Liver (tissue), 9 donors: ENCODE results near the gene KIF9. TPM values are rescaled to one million over a fixed set of nuclear protein-coding genes. Genes with fewer than 3 reads are reported as not detected.
"Not testable (repeated sequence)": the region's sequence is repeated elsewhere in the genome, so short reads cannot be mapped to it uniquely, and the experiment has no call there.

Experiments
- DNase-seq: peaks from one replicate; pipeline ENCODE4 v3.0.0-alpha.2; 2017; ENCODE audit warnings: low spot score
- H3K27ac ChIP-seq, 2 donors: one replicate each; pipeline ENCODE4 v1.7.0; 2013; ENCODE audit warnings: inconsistent platforms in 2 of 2, low read length in 2 of 2, control low read depth in 1 of 2, low read depth in 1 of 2, mild to moderate bottlenecking in 1 of 2
- H3K27me3 ChIP-seq, 4 donors: one replicate each; pipeline versions ENCODE4 v1.6.1 to v1.7.0; 2013; ENCODE audit warnings: low read length in 3 of 4, inconsistent platforms in 1 of 4, mild to moderate bottlenecking in 1 of 4, moderate library complexity in 1 of 4; ENCODE audit not compliant: control insufficient read depth in 4 of 4, insufficient read depth in 4 of 4
- H3K36me3 ChIP-seq, 4 donors: one replicate each; pipeline versions ENCODE4 v1.6.1 to v1.7.0; 2013; ENCODE audit warnings: low read length in 3 of 4, mild to moderate bottlenecking in 3 of 4, low read depth in 1 of 4, moderate library complexity in 1 of 4; ENCODE audit not compliant: control insufficient read depth in 4 of 4, insufficient read depth in 3 of 4
- H3K4me1 ChIP-seq, 4 donors: one replicate each; pipeline versions ENCODE4 v1.6.1 to v1.7.0; 2013; ENCODE audit warnings: low read length in 3 of 4, mild to moderate bottlenecking in 3 of 4, moderate library complexity in 1 of 4; ENCODE audit not compliant: control insufficient read depth in 4 of 4, insufficient read depth in 4 of 4
- H3K4me3 ChIP-seq, 3 donors: one replicate each; pipeline versions ENCODE4 v1.6.1 to v1.7.0; 2013; ENCODE audit warnings: low read length in 3 of 3, control low read depth in 1 of 3, low read depth in 1 of 3, mild to moderate bottlenecking in 1 of 3
- H3K9ac ChIP-seq, 2 donors: one replicate each; pipeline ENCODE4 v1.7.0; 2013; ENCODE audit warnings: low read length in 2 of 2, mild to moderate bottlenecking in 2 of 2, moderate library complexity in 2 of 2, control low read depth in 1 of 2, low read depth in 1 of 2
- H3K9me3 ChIP-seq, 4 donors: one replicate each; pipeline versions ENCODE4 v1.6.1 to v1.7.0; 2013; ENCODE audit warnings: low read length in 3 of 4; ENCODE audit not compliant: control insufficient read depth in 4 of 4
- EGR1 ChIP-seq, 2 donors: IDR thresholded peaks; 2 replicates each; pipeline ENCODE4 v1.6.1; 2016 to 2018; ENCODE audit warnings: antibody characterized with exemption in 2 of 2, low read depth in 2 of 2
- FOXA1 ChIP-seq: IDR thresholded peaks from 2 replicates; pipeline ENCODE4 v1.6.1; 2016; ENCODE audit warnings: antibody characterized with exemption
- GABPA ChIP-seq, 2 donors: IDR thresholded peaks in 1 of 2; conservative IDR thresholded peaks in 1 of 2; 2 replicates each; pipeline ENCODE4 v1.6.1; 2016; ENCODE audit warnings: antibody characterized with exemption in 2 of 2, mild to moderate bottlenecking in 1 of 2, moderate library complexity in 1 of 2
- HNF4A ChIP-seq, 2 donors: conservative IDR thresholded peaks; 2 replicates each; pipeline ENCODE4 v1.6.1; 2016; ENCODE audit warnings: antibody characterized with exemption in 2 of 2, mild to moderate bottlenecking in 2 of 2
- HNF4G ChIP-seq: IDR thresholded peaks from 2 replicates; pipeline ENCODE4 v1.6.1; 2016; ENCODE audit warnings: antibody characterized with exemption
- JUND ChIP-seq, 2 donors: IDR thresholded peaks; 2 replicates each; pipeline ENCODE4 v1.6.1; 2016; ENCODE audit warnings: antibody characterized with exemption in 2 of 2
- NR2F2 ChIP-seq: IDR thresholded peaks from 2 replicates; pipeline ENCODE4 v1.6.1; 2016; ENCODE audit warnings: antibody characterized with exemption
- RXRA ChIP-seq, 2 donors: IDR thresholded peaks; 2 replicates each; pipeline ENCODE4 v1.6.1; 2017 to 2018; ENCODE audit warnings: antibody characterized with exemption in 2 of 2, mild to moderate bottlenecking in 1 of 2
- SP1 ChIP-seq: IDR thresholded peaks from 2 replicates; pipeline ENCODE4 v1.6.1; 2018; ENCODE audit warnings: antibody characterized with exemption, mild to moderate bottlenecking
- YY1 ChIP-seq: IDR thresholded peaks from 2 replicates; pipeline ENCODE4 v1.6.1; 2016; ENCODE audit warnings: antibody characterized with exemption, mild to moderate bottlenecking
- WGBS: extraction: QIAGEN DNeasy Blood & Tissue Kit; methylation state at CpG from one replicate; pipeline ENCODE4 v1.1.7; 2013; 5-methylcytosine and 5-hydroxymethylcytosine counted together
- polyA plus RNA-seq, 2 donors: library from polyadenylated mRNA; stranded (reverse) in 1 of 2; unstranded in 1 of 2; fragments of 200-250 nt in 1 of 2; fragments of >200 nt in 1 of 2; fragmentation: Nextera tagmentation in 1 of 2; extraction: Ambion mirVana in 1 of 2; gene quantifications; one replicate each; pipeline versions ENCODE4 v1.2.1 to v1.2.3, GENCODE V29; 2013 to 2015
- total RNA-seq, 2 donors: library from RNA; depleted of rRNA; stranded (reverse); fragments of >200 nt; gene quantifications; one replicate each; pipeline ENCODE4 v1.2.3, GENCODE V29; 2014
- TF ChIP-seq, protein P1 (sequence below): IDR thresholded peaks from 2 replicates; pipeline ENCODE4 v1.6.1; 2016; ENCODE audit warnings: antibody characterized with exemption
- TF ChIP-seq, protein P2 (sequence below): fragments of 150-350 bp; IDR thresholded peaks from 2 replicates; pipeline ENCODE4 v1.5.1; 2017; ENCODE audit warnings: improper control_type of control experiment, low read depth, low read length; ENCODE audit not compliant: missing input control
- TF ChIP-seq, protein P3 (sequence below): IDR thresholded peaks from 2 replicates; pipeline ENCODE4 v1.6.1; 2016; ENCODE audit warnings: antibody characterized with exemption
- TF ChIP-seq, protein P4 (sequence below): IDR thresholded peaks from 2 replicates; pipeline ENCODE4 v1.6.1; 2016; ENCODE audit warnings: antibody characterized with exemption, mild to moderate bottlenecking
- donor health status: healthy.
- donor health status: healthy.
- donor health status: healthy.
- donor health status: healthy.
- donor health status: healthy.

Gene KIF9
- total and polyA plus RNA-seq, 4 donors: 2.3 to 4.5 (median 3.1) TPM

DNA sequence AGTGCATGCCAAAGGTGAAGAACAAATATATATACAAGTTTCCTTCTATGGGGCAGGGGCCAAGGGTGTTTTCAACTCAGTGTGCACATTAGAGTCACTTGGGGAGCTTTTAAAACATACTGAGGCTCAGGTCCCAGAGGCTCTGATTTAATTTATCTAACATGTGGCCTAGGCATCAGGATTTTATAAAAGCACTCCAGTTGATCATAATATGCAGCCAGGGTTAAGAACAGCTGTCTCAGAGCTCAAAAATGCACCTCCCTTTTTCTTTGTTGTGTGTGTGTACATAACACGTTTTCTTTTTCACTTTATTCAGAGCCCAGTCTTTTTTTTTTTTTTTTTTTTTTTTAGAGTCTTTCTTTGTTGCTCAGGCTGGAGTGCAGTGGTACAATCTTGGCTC is 60.8 kb downstream of the KIF9 start:
- Histone ChIP-seq H3K4me3 (no peak overlapping the region), H3K9ac (no peak overlapping the region), H3K27me3 (no peaks in the 10 kb centered on the region), H3K36me3 (no peaks in the 10 kb centered on the region), H3K9me3 (no peaks in the 10 kb centered on the region), H3K4me1 (no peaks in the 10 kb centered on the region), H3K27ac (no peak overlapping the region)
- no peak for DNase-seq
- WGBS: 45% methylated on average over 1 of the region's 1 CpG
- TF ChIP-seq, protein P1, sequence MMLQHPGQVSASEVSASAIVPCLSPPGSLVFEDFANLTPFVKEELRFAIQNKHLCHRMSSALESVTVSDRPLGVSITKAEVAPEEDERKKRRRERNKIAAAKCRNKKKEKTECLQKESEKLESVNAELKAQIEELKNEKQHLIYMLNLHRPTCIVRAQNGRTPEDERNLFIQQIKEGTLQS: no peak
- TF ChIP-seq, protein P2, sequence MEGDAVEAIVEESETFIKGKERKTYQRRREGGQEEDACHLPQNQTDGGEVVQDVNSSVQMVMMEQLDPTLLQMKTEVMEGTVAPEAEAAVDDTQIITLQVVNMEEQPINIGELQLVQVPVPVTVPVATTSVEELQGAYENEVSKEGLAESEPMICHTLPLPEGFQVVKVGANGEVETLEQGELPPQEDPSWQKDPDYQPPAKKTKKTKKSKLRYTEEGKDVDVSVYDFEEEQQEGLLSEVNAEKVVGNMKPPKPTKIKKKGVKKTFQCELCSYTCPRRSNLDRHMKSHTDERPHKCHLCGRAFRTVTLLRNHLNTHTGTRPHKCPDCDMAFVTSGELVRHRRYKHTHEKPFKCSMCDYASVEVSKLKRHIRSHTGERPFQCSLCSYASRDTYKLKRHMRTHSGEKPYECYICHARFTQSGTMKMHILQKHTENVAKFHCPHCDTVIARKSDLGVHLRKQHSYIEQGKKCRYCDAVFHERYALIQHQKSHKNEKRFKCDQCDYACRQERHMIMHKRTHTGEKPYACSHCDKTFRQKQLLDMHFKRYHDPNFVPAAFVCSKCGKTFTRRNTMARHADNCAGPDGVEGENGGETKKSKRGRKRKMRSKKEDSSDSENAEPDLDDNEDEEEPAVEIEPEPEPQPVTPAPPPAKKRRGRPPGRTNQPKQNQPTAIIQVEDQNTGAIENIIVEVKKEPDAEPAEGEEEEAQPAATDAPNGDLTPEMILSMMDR: no peak
- no peak for TF ChIP-seq FOXA1
- no peak for TF ChIP-seq RXRA (IDR thresholded peaks at IDR 0.05)

DNA sequence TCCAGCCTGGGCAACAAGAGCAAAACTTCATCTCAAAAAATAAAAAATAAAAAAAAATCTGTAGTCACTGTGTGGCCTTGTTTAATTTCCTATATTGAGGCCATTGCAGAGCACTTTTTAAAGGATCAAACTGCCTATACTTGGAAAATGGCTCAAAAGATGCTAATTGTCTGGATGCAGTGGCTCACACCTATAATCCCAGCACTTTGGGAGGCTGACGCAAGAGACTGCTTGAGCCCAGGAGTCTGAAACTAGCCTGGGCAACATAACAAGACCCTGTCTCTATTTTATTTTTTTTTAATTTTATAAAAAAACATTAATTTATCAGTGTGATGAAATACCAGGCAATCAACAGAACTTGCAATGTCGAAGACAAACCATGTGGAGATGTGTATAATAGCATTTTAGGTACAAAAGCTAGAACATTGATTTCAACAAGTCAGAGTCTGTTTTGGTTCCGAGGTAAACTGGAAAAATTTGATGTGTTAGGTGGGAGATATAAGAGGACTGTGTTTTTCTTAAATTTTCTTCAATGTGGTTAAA is 71.7 kb downstream of the KIF9 start:
- Histone ChIP-seq H3K27ac (no peak overlapping the region), H3K27me3 (no peaks in the 10 kb centered on the region), H3K9ac (no peak overlapping the region), H3K36me3 (no peaks in the 10 kb centered on the region), H3K9me3 (no peaks in the 10 kb centered on the region), H3K4me3 (no peak overlapping the region), H3K4me1 (no peaks in the 10 kb centered on the region)
- TF ChIP-seq YY1 (no peak), EGR1 (IDR thresholded peaks at IDR 0.05; ENCODE audit: low read depth in 2 of 2) (no peak), GABPA (IDR thresholded peaks at IDR 0.05 in 1 of 2, conservative IDR thresholded peaks at IDR 0.05 in 1 of 2) (no peak), SP1 (no peak), HNF4G (no peak), JUND (IDR thresholded peaks at IDR 0.05) (no peak), HNF4A (conservative IDR thresholded peaks at IDR 0.05) (no peak), RXRA (IDR thresholded peaks at IDR 0.05) (no peak), NR2F2 (no peak)
- TF ChIP-seq, protein P3, sequence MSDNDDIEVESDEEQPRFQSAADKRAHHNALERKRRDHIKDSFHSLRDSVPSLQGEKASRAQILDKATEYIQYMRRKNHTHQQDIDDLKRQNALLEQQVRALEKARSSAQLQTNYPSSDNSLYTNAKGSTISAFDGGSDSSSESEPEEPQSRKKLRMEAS: no peak
- TF ChIP-seq, protein P1: no peak
- TF ChIP-seq, protein P2: no peak
- TF ChIP-seq, protein P4, sequence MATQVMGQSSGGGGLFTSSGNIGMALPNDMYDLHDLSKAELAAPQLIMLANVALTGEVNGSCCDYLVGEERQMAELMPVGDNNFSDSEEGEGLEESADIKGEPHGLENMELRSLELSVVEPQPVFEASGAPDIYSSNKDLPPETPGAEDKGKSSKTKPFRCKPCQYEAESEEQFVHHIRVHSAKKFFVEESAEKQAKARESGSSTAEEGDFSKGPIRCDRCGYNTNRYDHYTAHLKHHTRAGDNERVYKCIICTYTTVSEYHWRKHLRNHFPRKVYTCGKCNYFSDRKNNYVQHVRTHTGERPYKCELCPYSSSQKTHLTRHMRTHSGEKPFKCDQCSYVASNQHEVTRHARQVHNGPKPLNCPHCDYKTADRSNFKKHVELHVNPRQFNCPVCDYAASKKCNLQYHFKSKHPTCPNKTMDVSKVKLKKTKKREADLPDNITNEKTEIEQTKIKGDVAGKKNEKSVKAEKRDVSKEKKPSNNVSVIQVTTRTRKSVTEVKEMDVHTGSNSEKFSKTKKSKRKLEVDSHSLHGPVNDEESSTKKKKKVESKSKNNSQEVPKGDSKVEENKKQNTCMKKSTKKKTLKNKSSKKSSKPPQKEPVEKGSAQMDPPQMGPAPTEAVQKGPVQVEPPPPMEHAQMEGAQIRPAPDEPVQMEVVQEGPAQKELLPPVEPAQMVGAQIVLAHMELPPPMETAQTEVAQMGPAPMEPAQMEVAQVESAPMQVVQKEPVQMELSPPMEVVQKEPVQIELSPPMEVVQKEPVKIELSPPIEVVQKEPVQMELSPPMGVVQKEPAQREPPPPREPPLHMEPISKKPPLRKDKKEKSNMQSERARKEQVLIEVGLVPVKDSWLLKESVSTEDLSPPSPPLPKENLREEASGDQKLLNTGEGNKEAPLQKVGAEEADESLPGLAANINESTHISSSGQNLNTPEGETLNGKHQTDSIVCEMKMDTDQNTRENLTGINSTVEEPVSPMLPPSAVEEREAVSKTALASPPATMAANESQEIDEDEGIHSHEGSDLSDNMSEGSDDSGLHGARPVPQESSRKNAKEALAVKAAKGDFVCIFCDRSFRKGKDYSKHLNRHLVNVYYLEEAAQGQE: no peak
- WGBS: 94% methylated on average over 3 of the region's 3 CpGs
- DNase-seq: no peak

DNA sequence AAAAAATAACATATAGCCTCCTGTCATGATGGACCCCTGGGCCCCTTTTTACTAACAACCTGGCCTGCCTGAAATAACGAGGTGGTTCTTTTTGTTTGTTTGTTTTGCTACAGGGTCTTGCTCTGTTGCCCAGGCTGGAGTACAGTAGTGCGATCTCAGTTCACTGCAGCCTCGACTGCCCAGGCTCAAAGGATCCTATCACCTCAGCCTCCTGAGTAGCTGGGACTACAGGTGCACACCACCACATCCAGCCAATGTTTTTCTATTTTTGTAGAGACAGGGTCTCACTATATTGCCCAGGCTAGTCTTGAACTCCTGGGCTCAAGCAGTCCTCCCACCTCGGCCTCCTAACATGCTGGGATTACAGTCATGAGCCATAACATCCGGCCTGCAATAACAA is 76.6 kb downstream of the KIF9 start:
- H3K36me3 ChIP-seq, H3K9me3 ChIP-seq, H3K4me3 ChIP-seq, H3K9ac ChIP-seq, H3K4me1 ChIP-seq, H3K27ac ChIP-seq, H3K27me3 ChIP-seq, DNase-seq: not testable (repeated sequence)
- 96% methylated on average over 5 of the region's 5 CpGs for WGBS
